ENCODE data around the gene GAREM1. TPM values are rescaled to one million over a fixed set of nuclear protein-coding genes. Genes with fewer than 3 reads are reported as not detected.

The GAREM1 gene
- total RNA-seq, 1 experiment from 2014 or later = 7.0 TPM

- no peak for TF ChIP-seq ZNF532 (CRISPR knock-in tag; IDR thresholded peaks at IDR 0.05; ENCODE audit: borderline replicate concordance)
- TF ChIP-seq ZNF671 (CRISPR knock-in tag; IDR thresholded peaks at IDR 0.05) = no peak
- TF ChIP-seq EMX1 (CRISPR knock-in tag; IDR thresholded peaks at IDR 0.05) = no peak
- TF ChIP-seq ZNF263 (CRISPR knock-in tag; IDR thresholded peaks at IDR 0.05; ENCODE audit: low read depth) = no peak
- no peak for TF ChIP-seq ZBTB43 (CRISPR knock-in tag; IDR thresholded peaks at IDR 0.05)
- no peak for TF ChIP-seq ESRRA (CRISPR knock-in tag; IDR thresholded peaks at IDR 0.05; ENCODE audit: borderline replicate concordance)
Measured at GRCh38 chr18:32286749-32287148, 183.9 kb downstream of the GAREM1 start (continued).

- POLR2A ChIA-PET = no interaction called here
Measured at GRCh38 chr18:32284284-32284683, 186.4 kb downstream of the GAREM1 start.

GRCh38 chr18:32280911-32281310, 189.8 kb downstream of the GAREM1 start:
- Mint-ChIP-seq H3K27ac (0 out of 2 replicates have a peak overlapping the region, but pooled peaks have one; percentile 23), H3K27me3 (ENCODE audit: low read depth) (no peaks in the 10 kb centered on the region; the same call in 1 of the 2 replicates), H3K9me3 (peaks cover 12% of the 10 kb centered on the region), H3K4me1 (peaks cover 36% of the 10 kb centered on the region), H3K4me3 (no peak overlapping the region), H3K36me3 (peaks cover 14% of the 10 kb centered on the region)
- ChIA-PET CTCF (interaction anchor here (0.8 to 2.9 kb wide), 3 partner anchors 8 to 262 kb away, joined by 3 to 17 read pairs (median 13); no protein-coding TSS in a partner anchor), POLR2A (no interaction called here)
- ATAC-seq = no peak
- no peak for DNase-seq (ENCODE audit: low spot score)
- TF ChIP-seq RORB (CRISPR knock-in tag; IDR thresholded peaks at IDR 0.05) = no peak

More at GRCh38 chr18:32284284-32284683, 186.4 kb downstream of the GAREM1 start:
- Mint-ChIP-seq H3K4me3 (no peak overlapping the region), H3K9me3 (peaks cover 5% of the 10 kb centered on the region), H3K27ac (no peak overlapping the region), H3K4me1 (peaks cover 36% of the 10 kb centered on the region), H3K27me3 (ENCODE audit: low read depth) (no peaks in the 10 kb centered on the region), H3K36me3 (peaks cover 4% of the 10 kb centered on the region; the same call in 1 of the 2 replicates)
- ATAC-seq (no peak), DNase-seq (ENCODE audit: low spot score) (no peak)
- CTCF ChIA-PET = interaction anchor here (0.6 to 1.4 kb wide), 4 partner anchors 12 to 267 kb away, joined by 3 to 5 read pairs (median 4); no protein-coding TSS in a partner anchor
- TF ChIP-seq ZNF138 (CRISPR knock-in tag; conservative IDR thresholded peaks at IDR 0.05) (no peak), CBFB (CRISPR knock-in tag; IDR thresholded peaks at IDR 0.05; ENCODE audit: low read depth) (no peak)
- TF ChIP-seq, protein P1, sequence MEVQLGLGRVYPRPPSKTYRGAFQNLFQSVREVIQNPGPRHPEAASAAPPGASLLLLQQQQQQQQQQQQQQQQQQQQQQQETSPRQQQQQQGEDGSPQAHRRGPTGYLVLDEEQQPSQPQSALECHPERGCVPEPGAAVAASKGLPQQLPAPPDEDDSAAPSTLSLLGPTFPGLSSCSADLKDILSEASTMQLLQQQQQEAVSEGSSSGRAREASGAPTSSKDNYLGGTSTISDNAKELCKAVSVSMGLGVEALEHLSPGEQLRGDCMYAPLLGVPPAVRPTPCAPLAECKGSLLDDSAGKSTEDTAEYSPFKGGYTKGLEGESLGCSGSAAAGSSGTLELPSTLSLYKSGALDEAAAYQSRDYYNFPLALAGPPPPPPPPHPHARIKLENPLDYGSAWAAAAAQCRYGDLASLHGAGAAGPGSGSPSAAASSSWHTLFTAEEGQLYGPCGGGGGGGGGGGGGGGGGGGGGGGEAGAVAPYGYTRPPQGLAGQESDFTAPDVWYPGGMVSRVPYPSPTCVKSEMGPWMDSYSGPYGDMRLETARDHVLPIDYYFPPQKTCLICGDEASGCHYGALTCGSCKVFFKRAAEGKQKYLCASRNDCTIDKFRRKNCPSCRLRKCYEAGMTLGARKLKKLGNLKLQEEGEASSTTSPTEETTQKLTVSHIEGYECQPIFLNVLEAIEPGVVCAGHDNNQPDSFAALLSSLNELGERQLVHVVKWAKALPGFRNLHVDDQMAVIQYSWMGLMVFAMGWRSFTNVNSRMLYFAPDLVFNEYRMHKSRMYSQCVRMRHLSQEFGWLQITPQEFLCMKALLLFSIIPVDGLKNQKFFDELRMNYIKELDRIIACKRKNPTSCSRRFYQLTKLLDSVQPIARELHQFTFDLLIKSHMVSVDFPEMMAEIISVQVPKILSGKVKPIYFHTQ (CRISPR knock-in tag; IDR thresholded peaks at IDR 0.05) = no peak

DNA sequence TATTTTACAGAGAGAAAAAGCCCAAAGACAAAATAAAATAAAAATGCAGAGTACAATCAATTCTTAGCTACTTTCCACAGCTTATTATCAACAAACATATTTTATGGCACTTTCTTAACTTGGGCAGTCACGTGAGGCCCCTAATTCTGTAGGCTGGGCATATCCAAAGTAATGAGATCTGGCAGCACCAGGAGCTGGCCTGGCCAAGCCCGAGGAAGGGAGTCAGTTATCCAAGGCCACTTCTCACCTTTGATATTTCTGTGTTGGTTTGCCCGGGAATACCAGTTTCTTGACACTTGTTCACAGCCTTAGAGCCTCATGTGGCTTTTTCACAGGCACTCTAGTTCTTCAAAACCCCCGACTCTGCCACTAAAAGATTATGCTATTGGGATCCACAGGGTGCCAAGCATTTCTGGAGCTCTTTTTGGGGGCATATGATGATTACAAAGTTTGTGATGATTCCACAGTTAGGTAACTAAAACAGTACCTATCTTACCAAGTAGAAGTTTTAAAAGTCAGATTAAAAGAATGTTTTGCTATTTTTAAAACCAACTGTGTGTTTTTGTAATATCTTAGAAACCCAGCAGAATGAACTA, 190.4 kb downstream of the GAREM1 start:
- Mint-ChIP-seq H3K36me3 (peaks cover 14% of the 10 kb centered on the region), H3K9me3 (peaks cover 12% of the 10 kb centered on the region), H3K27me3 (ENCODE audit: low read depth) (no peaks in the 10 kb centered on the region; the same call in 1 of the 2 replicates), H3K27ac (no peak overlapping the region), H3K4me1 (peaks cover 32% of the 10 kb centered on the region), H3K4me3 (no peak overlapping the region)
- DNase-seq (ENCODE audit: low spot score) (no peak), ATAC-seq (no peak)
- ChIA-PET CTCF (interaction anchor here (0.7 to 2.9 kb wide), 5 partner anchors 8 to 272 kb away, joined by 3 to 17 read pairs (median 6); no protein-coding TSS in a partner anchor), POLR2A (no interaction called here)
- TF ChIP-seq ATF6 (CRISPR knock-in tag; IDR thresholded peaks at IDR 0.05) (no peak), NR1H2 (CRISPR knock-in tag; IDR thresholded peaks at IDR 0.05) (no peak)
